Vagina (tissue), 2 donors: Measurements from ENCODE around the gene TGM6. TPM values are rescaled to one million over a fixed set of nuclear protein-coding genes. Genes with fewer than 3 reads are reported as not detected.

Experiments
- DNase-seq, 2 donors: peaks; one replicate each; pipeline ENCODE4 v3.0.0-alpha.2; 2017; ENCODE audit errors: extremely low spot score in 2 of 2
- H3K27ac ChIP-seq: fragments of 200-600 bp; sonication (generic); one replicate; pipeline ENCODE4 v1.5.1; 2019
- H3K27me3 ChIP-seq: fragments of 200-600 bp; sonication (generic); one replicate; pipeline ENCODE4 v1.5.1; 2019
- H3K36me3 ChIP-seq, 2 donors: fragments of 200-600 bp; sonication (generic); one replicate each; pipeline ENCODE4 v1.5.1; 2017 to 2019
- H3K4me1 ChIP-seq: fragments of 200-600 bp; sonication (generic); one replicate; pipeline ENCODE4 v1.5.1; 2019
- H3K4me3 ChIP-seq, 2 donors: fragments of 200-600 bp; sonication (generic); 1 replicate in 1 of 2; 2 replicates in 1 of 2; pipeline ENCODE4 v1.5.1; 2016 to 2019
- H3K9me3 ChIP-seq: fragments of 200-600 bp; sonication (generic); one replicate; pipeline ENCODE4 v1.5.1; 2019
- CTCF ChIP-seq, 3 experiments: fragments of 450-650 bp in 2 of 3; fragments of 200-600 bp in 1 of 3; sonication (generic) in 1 of 3; IDR thresholded peaks; one replicate each; pipeline ENCODE4 v1.5.1; 2017 to 2019; ENCODE audit warnings: antibody characterized with exemption in 3 of 3, mild to moderate bottlenecking in 2 of 3, moderate library complexity in 2 of 3
- POLR2A ChIP-seq, 2 donors: fragments of 450-650 bp; IDR thresholded peaks; one replicate each; pipeline ENCODE4 v1.6.1; 2017; ENCODE audit warnings: antibody characterized with exemption in 2 of 2, mild to moderate bottlenecking in 2 of 2, moderate library complexity in 2 of 2
- POLR2AphosphoS5 ChIP-seq, 2 donors: sonication (generic); formaldehyde crosslinking; IDR thresholded peaks; one replicate each; pipeline ENCODE4 v1.9.0; 2017; ENCODE audit warnings: antibody characterized with exemption in 2 of 2, mild to moderate bottlenecking in 2 of 2, low read depth in 1 of 2; ENCODE audit not compliant: insufficient read depth in 1 of 2
- intact Hi-C: fragments of 100-400 bp; cut with DNase I; formaldehyde crosslinking; loops from one replicate; pipeline ENCODE4 v1.15.1; 2023
- total RNA-seq: library from RNA; depleted of rRNA; stranded (reverse); fragments of >200 nt; gene quantifications from one replicate; pipeline ENCODE4 v1.2.3, GENCODE V29; 2016

The TGM6 gene
- total RNA-seq, 1 donor from 2014 or later, result not detected

- Histone ChIP-seq H3K36me3 (no peaks in the 10 kb centered on the region), H3K4me3 (no peak overlapping the region), H3K4me1 (no peaks in the 10 kb centered on the region), H3K27ac (no peak overlapping the region), H3K27me3 (no peaks in the 10 kb centered on the region), H3K9me3 (no peaks in the 10 kb centered on the region)
- intact Hi-C loops, result no loop called here
- no peak for TF ChIP-seq CTCF (IDR thresholded peaks at IDR 0.05)
- no peak for TF ChIP-seq POLR2AphosphoS5 (IDR thresholded peaks at IDR 0.05; ENCODE audit: insufficient read depth in 1 of 2, low read depth in 1 of 2)
- TF ChIP-seq POLR2A (IDR thresholded peaks at IDR 0.05), result no peak
- no peak for DNase-seq
Measured at GRCh38 chr20:2453792-2454191, 73.1 kb downstream of the TGM6 start.

GRCh38 chr20:2455771-2456497, 75.2 kb downstream of the TGM6 start:
- Histone ChIP-seq H3K27ac (no peak overlapping the region), H3K4me1 (no peaks in the 10 kb centered on the region), H3K27me3 (no peaks in the 10 kb centered on the region), H3K36me3 (peaks cover 0 to 14% of the 10 kb centered on the region in 2 donors), H3K9me3 (no peaks in the 10 kb centered on the region), H3K4me3 (no peak overlapping the region)
- TF ChIP-seq CTCF (IDR thresholded peaks at IDR 0.05) (no peak), POLR2A (IDR thresholded peaks at IDR 0.05) (no peak), POLR2AphosphoS5 (IDR thresholded peaks at IDR 0.05; ENCODE audit: insufficient read depth in 1 of 2, low read depth in 1 of 2) (no peak)
- intact Hi-C loops, result no loop called here
- no peak for DNase-seq

GRCh38 chr20:2458919-2459499, 78.3 kb downstream of the TGM6 start:
- H3K4me1 ChIP-seq, result no peaks in the 10 kb centered on the region
- H3K9me3 ChIP-seq, result no peaks in the 10 kb centered on the region
- H3K27me3 ChIP-seq, result no peaks in the 10 kb centered on the region
- H3K36me3 ChIP-seq, result peaks cover 0 to 45% of the 10 kb centered on the region in 2 donors
- H3K27ac ChIP-seq, result no peak overlapping the region
- no peak for TF ChIP-seq CTCF (IDR thresholded peaks at IDR 0.05)
- TF ChIP-seq POLR2A (IDR thresholded peaks at IDR 0.05), result no peak
- no peak for TF ChIP-seq POLR2AphosphoS5 (IDR thresholded peaks at IDR 0.05; ENCODE audit: insufficient read depth in 1 of 2, low read depth in 1 of 2)
- H3K4me3 ChIP-seq, result no peak overlapping the region
- intact Hi-C loops, result no loop called here
- DNase-seq, result no peak

GRCh38 chr20:2459981-2460751, 79.5 kb downstream of the TGM6 start:
- Histone ChIP-seq H3K9me3 (no peaks in the 10 kb centered on the region), H3K27me3 (no peaks in the 10 kb centered on the region), H3K4me1 (no peaks in the 10 kb centered on the region), H3K36me3 (peaks cover 0 to 57% of the 10 kb centered on the region in 2 donors), H3K27ac (no peak overlapping the region), H3K4me3 (no peak overlapping the region)
- DNase-seq, result no peak
- TF ChIP-seq POLR2A (IDR thresholded peaks at IDR 0.05) (no peak), CTCF (IDR thresholded peaks at IDR 0.05) (no peak), POLR2AphosphoS5 (IDR thresholded peaks at IDR 0.05; ENCODE audit: insufficient read depth in 1 of 2, low read depth in 1 of 2) (no peak)
- intact Hi-C loops, result loop anchor here (10.0 kb wide), 1 partner anchor 575 kb away; no protein-coding TSS in a partner anchor
